ENCODE results near the gene UBE2V1. TPM values are rescaled to one million over a fixed set of nuclear protein-coding genes. Genes with fewer than 3 reads are reported as not detected.

UBE2V1 gene
- total RNA-seq, 2 experiments from 2014 or later: 115 to 140 TPM

DNA sequence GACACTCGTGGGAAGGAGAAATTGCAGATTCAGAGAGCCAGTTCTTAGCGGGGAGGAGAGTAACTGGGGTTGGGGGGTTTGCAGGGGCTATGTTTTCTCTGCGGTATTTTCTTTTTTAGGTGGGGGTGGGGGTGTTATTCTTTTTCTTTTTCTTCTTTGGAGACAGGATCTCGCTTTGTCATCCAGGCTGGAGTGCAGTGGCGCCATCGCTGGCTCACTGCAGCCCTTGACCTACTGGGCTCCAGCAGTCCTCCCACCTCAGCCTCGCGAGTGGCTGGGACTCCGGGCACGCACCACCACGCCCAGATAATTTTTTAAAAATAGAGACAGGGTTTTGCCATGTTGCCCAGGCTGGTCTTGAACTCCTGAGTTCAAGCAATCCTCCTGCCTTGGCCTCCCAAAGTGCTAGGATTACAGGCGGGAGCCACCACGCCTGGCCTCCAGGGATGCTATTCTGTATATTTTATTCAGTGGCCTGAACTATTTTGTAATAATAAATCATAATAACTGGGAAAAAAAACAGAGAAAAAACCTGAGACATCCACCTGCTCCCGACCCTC lies 57.3 kb downstream of the UBE2V1 start:
- no peaks in the 10 kb centered on the region for H3K36me3 Mint-ChIP-seq (ENCODE audit: low read depth)
- H3K4me3 Mint-ChIP-seq: no peak overlapping the region
- intact Hi-C loops (cut with DNase I, micrococcal nuclease): no loop called here
- no peaks in the 10 kb centered on the region for H3K9me3 Mint-ChIP-seq
- no peak overlapping the region for H3K4me3 ChIP-seq (ENCODE audit: low read length)
- H3K27ac ChIP-seq (ENCODE audit: low read depth in 1 of 2, low read length in 2 of 2): no peak overlapping the region
- H3K4me1 ChIP-seq (ENCODE audit: insufficient read depth, low read length): no peaks in the 10 kb centered on the region
- ChIA-PET CTCF (no interaction called here), POLR2A (no interaction called here)
- ATAC-seq (ENCODE audit: poor library complexity): no peak
- no peaks in the 10 kb centered on the region for H3K36me3 ChIP-seq (ENCODE audit: insufficient read depth, low read length)
- peaks cover 0 to 5% of the 10 kb centered on the region in 2 experiments for H3K27me3 ChIP-seq (ENCODE audit: control insufficient read depth in 1 of 2, insufficient read depth in 2 of 2, low read length in 2 of 2)
- no peak for TF ChIP-seq CTCF (IDR thresholded peaks at IDR 0.05)
- DNase-seq: no peak
- H3K27ac Mint-ChIP-seq: no peak overlapping the region
- no peaks in the 10 kb centered on the region for H3K9me3 ChIP-seq (ENCODE audit: control insufficient read depth in 1 of 2, insufficient read depth in 1 of 2, low read length in 2 of 2)
- peaks cover 8% of the 10 kb centered on the region for H3K27me3 Mint-ChIP-seq
- no peaks in the 10 kb centered on the region for H3K4me1 Mint-ChIP-seq (ENCODE audit: low read depth)

- ChIA-PET POLR2A (no interaction called here), CTCF (no interaction called here)
- H3K27ac ChIP-seq (ENCODE audit: low read depth in 1 of 2, low read length in 2 of 2): no peak overlapping the region
- no peak for TF ChIP-seq CTCF (IDR thresholded peaks at IDR 0.05)
- intact Hi-C loops (cut with DNase I, micrococcal nuclease): no loop called here
- peaks cover 0 to 5% of the 10 kb centered on the region in 2 experiments for H3K27me3 ChIP-seq (ENCODE audit: control insufficient read depth in 1 of 2, insufficient read depth in 2 of 2, low read length in 2 of 2)
- no peaks in the 10 kb centered on the region for H3K36me3 ChIP-seq (ENCODE audit: insufficient read depth, low read length)
- H3K4me1 Mint-ChIP-seq (ENCODE audit: low read depth): no peaks in the 10 kb centered on the region
- peaks cover 8% of the 10 kb centered on the region for H3K27me3 Mint-ChIP-seq
- no peaks in the 10 kb centered on the region for H3K4me1 ChIP-seq (ENCODE audit: insufficient read depth, low read length)
- DNase-seq: no peak
- no peak overlapping the region for H3K4me3 Mint-ChIP-seq
- no peaks in the 10 kb centered on the region for H3K9me3 ChIP-seq (ENCODE audit: control insufficient read depth in 1 of 2, insufficient read depth in 1 of 2, low read length in 2 of 2)
- no peaks in the 10 kb centered on the region for H3K36me3 Mint-ChIP-seq (ENCODE audit: low read depth)
- no peak overlapping the region for H3K27ac Mint-ChIP-seq
- no peaks in the 10 kb centered on the region for H3K9me3 Mint-ChIP-seq
- H3K4me3 ChIP-seq (ENCODE audit: low read length): no peak overlapping the region
- no peak for ATAC-seq (ENCODE audit: poor library complexity)
Observed at GRCh38 chr20:50054626-50055511, 58.1 kb downstream of the UBE2V1 start.

- intact Hi-C loops (cut with DNase I, micrococcal nuclease): no loop called here
- no peaks in the 10 kb centered on the region for H3K9me3 Mint-ChIP-seq
- ChIA-PET CTCF (no interaction called here), POLR2A (no interaction called here)
- DNase-seq: no peak
- no peaks in the 10 kb centered on the region for H3K36me3 ChIP-seq (ENCODE audit: insufficient read depth, low read length)
- H3K27ac Mint-ChIP-seq: no peak overlapping the region
- H3K4me1 Mint-ChIP-seq (ENCODE audit: low read depth): no peaks in the 10 kb centered on the region
- no peaks in the 10 kb centered on the region for H3K4me1 ChIP-seq (ENCODE audit: insufficient read depth, low read length)
- ATAC-seq (ENCODE audit: poor library complexity): no peak
- no peaks in the 10 kb centered on the region for H3K36me3 Mint-ChIP-seq (ENCODE audit: low read depth)
- no peak overlapping the region for H3K27ac ChIP-seq (ENCODE audit: low read depth in 1 of 2, low read length in 2 of 2)
- H3K27me3 ChIP-seq (ENCODE audit: control insufficient read depth in 1 of 2, insufficient read depth in 2 of 2, low read length in 2 of 2): peaks cover 0 to 5% of the 10 kb centered on the region in 2 experiments
- no peak overlapping the region for H3K4me3 Mint-ChIP-seq
- H3K27me3 Mint-ChIP-seq: peaks cover 8% of the 10 kb centered on the region
- H3K9me3 ChIP-seq (ENCODE audit: control insufficient read depth in 1 of 2, insufficient read depth in 1 of 2, low read length in 2 of 2): no peaks in the 10 kb centered on the region
- no peak for TF ChIP-seq CTCF (IDR thresholded peaks at IDR 0.05)
- no peak overlapping the region for H3K4me3 ChIP-seq (ENCODE audit: low read length)
Observed at GRCh38 chr20:50054231-50054547, 58.8 kb downstream of the UBE2V1 start.

Measured in CD4-positive, alpha-beta T cell (primary cell).